ENCODE measurements around the gene THSD7A.

- TF ChIP-seq IRF4 (IDR thresholded peaks at IDR 0.05; ENCODE audit: low read depth, low read length) (no peak), CEBPB (IDR thresholded peaks at IDR 0.05; ENCODE audit: borderline replicate concordance in 1 of 2, low read depth in 2 of 2, low read length in 2 of 2) (no peak), SMAD1 (IDR thresholded peaks at IDR 0.05; ENCODE audit: low read depth, partially characterized antibody) (no peak), POLR2A (IDR thresholded peaks at IDR 0.05; ENCODE audit: low read depth, low read length) (no peak), ZNF687 (IDR thresholded peaks at IDR 0.05) (no peak), CREM (IDR thresholded peaks at IDR 0.05; ENCODE audit: low read depth) (no peak), FOXK2 (IDR thresholded peaks at IDR 0.05) (no peak), HDGF (IDR thresholded peaks at IDR 0.05) (no peak), RFX5 (IDR thresholded peaks at IDR 0.05; ENCODE audit: low read depth, low read length) (no peak)
- TF ChIP-seq, protein P1, sequence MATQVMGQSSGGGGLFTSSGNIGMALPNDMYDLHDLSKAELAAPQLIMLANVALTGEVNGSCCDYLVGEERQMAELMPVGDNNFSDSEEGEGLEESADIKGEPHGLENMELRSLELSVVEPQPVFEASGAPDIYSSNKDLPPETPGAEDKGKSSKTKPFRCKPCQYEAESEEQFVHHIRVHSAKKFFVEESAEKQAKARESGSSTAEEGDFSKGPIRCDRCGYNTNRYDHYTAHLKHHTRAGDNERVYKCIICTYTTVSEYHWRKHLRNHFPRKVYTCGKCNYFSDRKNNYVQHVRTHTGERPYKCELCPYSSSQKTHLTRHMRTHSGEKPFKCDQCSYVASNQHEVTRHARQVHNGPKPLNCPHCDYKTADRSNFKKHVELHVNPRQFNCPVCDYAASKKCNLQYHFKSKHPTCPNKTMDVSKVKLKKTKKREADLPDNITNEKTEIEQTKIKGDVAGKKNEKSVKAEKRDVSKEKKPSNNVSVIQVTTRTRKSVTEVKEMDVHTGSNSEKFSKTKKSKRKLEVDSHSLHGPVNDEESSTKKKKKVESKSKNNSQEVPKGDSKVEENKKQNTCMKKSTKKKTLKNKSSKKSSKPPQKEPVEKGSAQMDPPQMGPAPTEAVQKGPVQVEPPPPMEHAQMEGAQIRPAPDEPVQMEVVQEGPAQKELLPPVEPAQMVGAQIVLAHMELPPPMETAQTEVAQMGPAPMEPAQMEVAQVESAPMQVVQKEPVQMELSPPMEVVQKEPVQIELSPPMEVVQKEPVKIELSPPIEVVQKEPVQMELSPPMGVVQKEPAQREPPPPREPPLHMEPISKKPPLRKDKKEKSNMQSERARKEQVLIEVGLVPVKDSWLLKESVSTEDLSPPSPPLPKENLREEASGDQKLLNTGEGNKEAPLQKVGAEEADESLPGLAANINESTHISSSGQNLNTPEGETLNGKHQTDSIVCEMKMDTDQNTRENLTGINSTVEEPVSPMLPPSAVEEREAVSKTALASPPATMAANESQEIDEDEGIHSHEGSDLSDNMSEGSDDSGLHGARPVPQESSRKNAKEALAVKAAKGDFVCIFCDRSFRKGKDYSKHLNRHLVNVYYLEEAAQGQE (IDR thresholded peaks at IDR 0.05; ENCODE audit: low read depth, low read length): no peak
- TF ChIP-seq, protein P2, sequence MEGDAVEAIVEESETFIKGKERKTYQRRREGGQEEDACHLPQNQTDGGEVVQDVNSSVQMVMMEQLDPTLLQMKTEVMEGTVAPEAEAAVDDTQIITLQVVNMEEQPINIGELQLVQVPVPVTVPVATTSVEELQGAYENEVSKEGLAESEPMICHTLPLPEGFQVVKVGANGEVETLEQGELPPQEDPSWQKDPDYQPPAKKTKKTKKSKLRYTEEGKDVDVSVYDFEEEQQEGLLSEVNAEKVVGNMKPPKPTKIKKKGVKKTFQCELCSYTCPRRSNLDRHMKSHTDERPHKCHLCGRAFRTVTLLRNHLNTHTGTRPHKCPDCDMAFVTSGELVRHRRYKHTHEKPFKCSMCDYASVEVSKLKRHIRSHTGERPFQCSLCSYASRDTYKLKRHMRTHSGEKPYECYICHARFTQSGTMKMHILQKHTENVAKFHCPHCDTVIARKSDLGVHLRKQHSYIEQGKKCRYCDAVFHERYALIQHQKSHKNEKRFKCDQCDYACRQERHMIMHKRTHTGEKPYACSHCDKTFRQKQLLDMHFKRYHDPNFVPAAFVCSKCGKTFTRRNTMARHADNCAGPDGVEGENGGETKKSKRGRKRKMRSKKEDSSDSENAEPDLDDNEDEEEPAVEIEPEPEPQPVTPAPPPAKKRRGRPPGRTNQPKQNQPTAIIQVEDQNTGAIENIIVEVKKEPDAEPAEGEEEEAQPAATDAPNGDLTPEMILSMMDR (IDR thresholded peaks at IDR 0.05 in 2 of 3, conservative IDR thresholded peaks at IDR 0.05 in 1 of 3; ENCODE audit: control insufficient read depth in 2 of 3, extremely low read depth in 1 of 3, insufficient read depth in 1 of 3, low read depth in 3 of 3, low read length in 3 of 3): no peak
- TF ChIP-seq, protein P3, sequence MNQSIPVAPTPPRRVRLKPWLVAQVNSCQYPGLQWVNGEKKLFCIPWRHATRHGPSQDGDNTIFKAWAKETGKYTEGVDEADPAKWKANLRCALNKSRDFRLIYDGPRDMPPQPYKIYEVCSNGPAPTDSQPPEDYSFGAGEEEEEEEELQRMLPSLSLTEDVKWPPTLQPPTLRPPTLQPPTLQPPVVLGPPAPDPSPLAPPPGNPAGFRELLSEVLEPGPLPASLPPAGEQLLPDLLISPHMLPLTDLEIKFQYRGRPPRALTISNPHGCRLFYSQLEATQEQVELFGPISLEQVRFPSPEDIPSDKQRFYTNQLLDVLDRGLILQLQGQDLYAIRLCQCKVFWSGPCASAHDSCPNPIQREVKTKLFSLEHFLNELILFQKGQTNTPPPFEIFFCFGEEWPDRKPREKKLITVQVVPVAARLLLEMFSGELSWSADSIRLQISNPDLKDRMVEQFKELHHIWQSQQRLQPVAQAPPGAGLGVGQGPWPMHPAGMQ (IDR thresholded peaks at IDR 0.05; ENCODE audit: borderline replicate concordance): no peak
- TF ChIP-seq, protein P4, sequence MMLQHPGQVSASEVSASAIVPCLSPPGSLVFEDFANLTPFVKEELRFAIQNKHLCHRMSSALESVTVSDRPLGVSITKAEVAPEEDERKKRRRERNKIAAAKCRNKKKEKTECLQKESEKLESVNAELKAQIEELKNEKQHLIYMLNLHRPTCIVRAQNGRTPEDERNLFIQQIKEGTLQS (IDR thresholded peaks at IDR 0.05; ENCODE audit: borderline replicate concordance, extremely low read depth, low read depth, low read length): no peak
Observed at GRCh38 chr7:11760372-11760771, 71.6 kb downstream of the THSD7A start.
